ENCODE measurements around the gene TUFM. TPM values are rescaled to one million over a fixed set of nuclear protein-coding genes. Genes with fewer than 3 reads are reported as not detected.

The TUFM gene
- total RNA-seq, 1 donor from 2014 or later, result 236 TPM

DNA sequence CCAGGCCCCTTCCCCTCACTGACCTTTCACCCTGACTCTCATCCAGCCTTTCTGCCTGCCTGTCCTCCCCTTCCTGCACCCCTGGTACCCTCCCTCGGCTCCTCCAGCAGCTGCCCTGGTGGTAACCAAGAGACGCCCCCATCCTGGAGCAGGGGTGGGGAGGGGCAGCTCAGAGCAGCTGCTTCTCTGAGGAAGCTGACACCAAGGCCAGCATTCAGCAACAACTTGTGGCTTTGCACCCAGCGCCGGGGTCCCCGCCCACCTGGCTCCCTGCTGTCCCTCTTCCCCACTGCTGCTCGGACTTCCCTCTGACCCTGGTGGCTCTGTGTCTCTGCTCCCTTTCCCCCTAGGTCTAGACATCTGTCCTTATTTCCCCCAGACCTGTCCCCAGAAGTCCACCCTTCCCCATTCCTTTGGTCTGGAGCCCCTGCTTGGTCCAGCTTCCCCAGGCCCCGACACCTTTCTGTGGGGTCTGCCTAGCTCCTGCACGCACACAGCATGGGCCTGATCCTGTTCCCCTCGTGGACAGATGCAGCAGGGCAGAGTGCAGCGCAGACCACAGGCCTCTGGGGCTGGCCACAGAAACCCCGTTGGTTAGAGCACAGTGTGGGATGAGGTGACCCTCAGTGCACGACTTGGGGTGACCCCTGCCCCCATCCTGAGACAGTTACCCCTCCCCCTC lies 31.0 kb upstream of the TUFM start:
- peaks cover 15% of the 10 kb centered on the region for H3K4me1 ChIP-seq
- peaks cover 27% of the 10 kb centered on the region for H3K36me3 ChIP-seq
- TF ChIP-seq, protein P1, sequence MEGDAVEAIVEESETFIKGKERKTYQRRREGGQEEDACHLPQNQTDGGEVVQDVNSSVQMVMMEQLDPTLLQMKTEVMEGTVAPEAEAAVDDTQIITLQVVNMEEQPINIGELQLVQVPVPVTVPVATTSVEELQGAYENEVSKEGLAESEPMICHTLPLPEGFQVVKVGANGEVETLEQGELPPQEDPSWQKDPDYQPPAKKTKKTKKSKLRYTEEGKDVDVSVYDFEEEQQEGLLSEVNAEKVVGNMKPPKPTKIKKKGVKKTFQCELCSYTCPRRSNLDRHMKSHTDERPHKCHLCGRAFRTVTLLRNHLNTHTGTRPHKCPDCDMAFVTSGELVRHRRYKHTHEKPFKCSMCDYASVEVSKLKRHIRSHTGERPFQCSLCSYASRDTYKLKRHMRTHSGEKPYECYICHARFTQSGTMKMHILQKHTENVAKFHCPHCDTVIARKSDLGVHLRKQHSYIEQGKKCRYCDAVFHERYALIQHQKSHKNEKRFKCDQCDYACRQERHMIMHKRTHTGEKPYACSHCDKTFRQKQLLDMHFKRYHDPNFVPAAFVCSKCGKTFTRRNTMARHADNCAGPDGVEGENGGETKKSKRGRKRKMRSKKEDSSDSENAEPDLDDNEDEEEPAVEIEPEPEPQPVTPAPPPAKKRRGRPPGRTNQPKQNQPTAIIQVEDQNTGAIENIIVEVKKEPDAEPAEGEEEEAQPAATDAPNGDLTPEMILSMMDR (IDR thresholded peaks at IDR 0.05; ENCODE audit: borderline replicate concordance), result no peak
- H3K9me3 ChIP-seq (replicated peaks), result no peaks in the 10 kb centered on the region
- DNase-seq, result no peak
- peaks cover 15% of the 10 kb centered on the region for H3K27me3 ChIP-seq (ENCODE audit: low read depth)
- no peak overlapping the region for H3K27ac ChIP-seq (replicated peaks)
- H3K4me3 ChIP-seq, result no peak overlapping the region
- intact Hi-C loops (cut with micrococcal nuclease), result no loop called here

DNA sequence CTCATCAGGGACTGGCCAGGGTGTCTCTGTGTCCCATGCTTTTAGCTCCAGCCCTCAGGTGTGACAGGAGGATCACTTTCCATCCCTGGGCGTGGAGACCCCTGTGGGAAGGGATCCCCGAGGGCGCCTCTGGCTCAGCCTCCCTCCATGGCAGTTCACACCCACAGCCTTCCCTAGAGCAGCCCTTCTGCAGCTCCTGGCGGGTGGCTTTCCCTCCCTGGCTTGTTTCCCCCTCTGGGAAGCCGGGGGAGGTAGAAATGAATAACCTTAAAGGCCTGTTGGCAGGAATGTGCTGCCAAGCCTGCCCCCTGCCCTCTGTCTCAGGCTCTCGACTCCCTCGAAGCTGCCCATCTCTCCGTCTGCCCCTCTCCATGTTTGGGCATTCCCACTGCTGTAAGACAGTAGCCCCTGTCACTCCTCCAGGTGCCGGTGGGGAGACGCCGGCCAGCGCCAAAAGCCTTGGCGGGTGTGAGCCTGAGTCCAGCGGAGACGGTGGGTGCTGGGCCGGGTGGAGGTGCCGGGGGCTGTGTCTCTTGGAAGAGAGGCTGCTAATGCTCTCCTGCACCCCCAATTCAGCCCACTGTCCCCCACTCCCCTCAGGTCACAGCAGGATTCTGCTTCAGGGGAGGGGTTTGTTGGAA lies 30.0 kb upstream of the TUFM start:
- Histone ChIP-seq H3K36me3 (peaks cover 36% of the 10 kb centered on the region), H3K27ac (replicated peaks) (no peak overlapping the region), H3K9me3 (replicated peaks) (no peaks in the 10 kb centered on the region), H3K4me1 (peaks cover 15% of the 10 kb centered on the region), H3K27me3 (ENCODE audit: low read depth) (peaks cover 9% of the 10 kb centered on the region), H3K4me3 (no peak overlapping the region)
- TF ChIP-seq, protein P1 (IDR thresholded peaks at IDR 0.05; ENCODE audit: borderline replicate concordance), result no peak
- intact Hi-C loops (cut with micrococcal nuclease), result no loop called here
- no peak for DNase-seq

DNA sequence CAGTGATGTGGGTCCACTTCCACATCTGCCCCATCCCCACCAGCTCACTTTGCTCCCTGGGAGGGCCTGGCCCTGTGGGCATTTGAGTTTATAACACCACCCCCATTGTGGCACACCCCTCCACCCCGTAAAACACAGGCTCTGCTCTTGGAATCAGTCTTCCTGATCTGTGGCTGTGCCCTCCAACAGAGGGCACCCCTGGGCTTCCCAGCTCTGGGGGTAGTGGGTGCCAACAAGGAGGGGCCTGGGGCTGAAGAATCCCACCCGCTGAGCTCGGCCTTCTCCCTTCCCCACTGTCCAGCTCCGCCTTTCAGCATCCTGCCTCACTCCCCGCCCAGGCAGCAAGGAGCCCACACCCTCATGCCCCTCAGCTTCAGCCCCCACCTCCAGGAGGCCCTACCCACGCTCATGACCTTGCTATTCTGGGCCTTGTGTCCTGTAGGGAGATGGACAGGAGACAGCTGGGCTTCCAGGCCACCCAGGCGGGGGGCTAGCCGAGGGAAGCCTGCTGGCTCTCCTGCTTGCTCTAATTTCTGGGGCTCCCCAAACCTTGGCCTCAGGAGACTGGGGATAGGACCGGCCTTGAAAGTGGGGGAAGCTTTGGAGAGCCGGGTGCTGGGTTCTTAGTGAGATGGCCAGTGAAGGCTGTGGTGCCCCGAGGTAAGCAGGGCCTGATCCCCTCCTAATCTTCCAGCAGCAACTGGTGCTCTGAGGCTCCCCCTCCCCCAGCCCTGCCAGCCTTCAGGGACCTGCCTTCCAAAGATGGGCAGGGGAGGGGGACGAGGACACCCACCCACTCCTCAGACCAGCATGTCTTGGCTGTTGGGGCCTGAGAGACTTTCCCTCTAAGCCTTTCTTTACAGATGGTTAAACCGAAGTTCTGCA lies 29.2 kb upstream of the TUFM start:
- intact Hi-C loops (cut with micrococcal nuclease), result no loop called here
- peaks cover 12% of the 10 kb centered on the region for H3K4me1 ChIP-seq
- H3K9me3 ChIP-seq (replicated peaks), result no peaks in the 10 kb centered on the region
- peaks cover 1% of the 10 kb centered on the region for H3K27me3 ChIP-seq (ENCODE audit: low read depth)
- H3K27ac ChIP-seq (replicated peaks), result no peak overlapping the region
- H3K4me3 ChIP-seq, result no peak overlapping the region
- DNase-seq, result no peak
- TF ChIP-seq, protein P1 (IDR thresholded peaks at IDR 0.05; ENCODE audit: borderline replicate concordance), result no peak
- peaks cover 44% of the 10 kb centered on the region for H3K36me3 ChIP-seq

DNA sequence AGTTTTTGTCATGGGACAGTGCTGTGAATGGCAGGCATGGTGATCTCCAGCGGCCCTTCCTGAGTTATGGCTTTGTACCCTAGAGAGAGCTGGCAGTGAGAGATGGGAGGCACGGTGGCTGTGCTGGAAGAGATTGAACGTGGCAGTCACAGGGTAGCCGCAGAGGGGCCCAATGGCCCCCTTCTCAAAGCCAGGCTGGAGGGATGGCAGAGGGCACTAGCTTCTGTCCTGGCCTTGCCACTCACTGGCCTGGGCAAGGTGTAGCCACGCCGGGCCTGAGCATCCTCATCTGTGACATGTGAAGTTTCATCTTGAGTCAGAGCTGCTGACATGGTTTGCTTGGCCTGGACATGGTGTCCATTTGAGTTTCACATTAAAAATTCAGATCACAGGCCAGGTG lies 28.3 kb upstream of the TUFM start:
- Histone ChIP-seq H3K36me3 (peaks cover 54% of the 10 kb centered on the region), H3K27me3 (ENCODE audit: low read depth) (no peaks in the 10 kb centered on the region), H3K4me1 (peaks cover 4% of the 10 kb centered on the region), H3K9me3 (replicated peaks) (no peaks in the 10 kb centered on the region), H3K27ac (replicated peaks) (no peak overlapping the region), H3K4me3 (no peak overlapping the region)
- intact Hi-C loops (cut with micrococcal nuclease), result no loop called here
- DNase-seq, result no peak
- TF ChIP-seq, protein P1 (IDR thresholded peaks at IDR 0.05; ENCODE audit: borderline replicate concordance), result no peak

DNA sequence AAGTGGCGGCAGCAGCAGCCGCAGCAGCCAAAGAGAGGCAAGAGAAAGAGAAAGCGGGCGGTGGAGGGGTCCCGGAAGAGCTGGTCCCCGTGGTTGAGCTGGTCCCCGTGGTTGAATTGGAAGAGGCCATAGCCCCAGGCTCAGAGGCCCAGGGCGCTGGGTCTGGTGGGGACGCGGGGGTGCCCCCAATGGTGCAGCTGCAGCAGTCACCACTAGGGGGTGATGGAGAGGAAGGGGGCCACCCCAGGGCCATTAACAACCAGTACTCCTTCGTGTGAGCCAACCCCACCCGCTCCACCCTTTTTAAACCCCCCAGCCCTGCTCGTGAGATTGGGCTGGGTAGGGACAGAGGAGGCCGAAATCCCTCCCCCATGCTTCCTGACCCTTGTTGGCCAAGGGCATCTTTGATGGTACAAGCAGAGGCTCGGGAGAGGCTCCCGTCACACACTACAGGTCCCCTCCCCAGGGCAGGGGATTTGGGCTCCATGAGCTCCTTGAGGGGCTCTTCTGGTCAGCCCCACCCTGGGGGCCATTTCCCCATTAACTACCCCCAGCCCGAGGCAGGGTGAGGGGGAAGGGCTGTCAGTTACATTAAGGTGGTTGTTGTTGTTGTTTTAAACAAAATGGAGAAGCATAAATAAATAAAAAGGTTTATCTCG lies 27.5 kb upstream of the TUFM start:
- no peaks in the 10 kb centered on the region for H3K9me3 ChIP-seq (replicated peaks)
- H3K36me3 ChIP-seq, result peaks cover 61% of the 10 kb centered on the region
- TF ChIP-seq, protein P1 (IDR thresholded peaks at IDR 0.05; ENCODE audit: borderline replicate concordance), result peak; percentile 65
- H3K27me3 ChIP-seq (ENCODE audit: low read depth), result no peaks in the 10 kb centered on the region
- no peak for DNase-seq
- H3K4me3 ChIP-seq, result no peak overlapping the region
- no peaks in the 10 kb centered on the region for H3K4me1 ChIP-seq
- intact Hi-C loops (cut with micrococcal nuclease), result no loop called here
- no peak overlapping the region for H3K27ac ChIP-seq (replicated peaks)

All from left ventricle myocardium inferior (tissue), 1 donor.